Stomach (tissue), 9 donors: ENCODE measurements around the gene C2orf78. TPM values are rescaled to one million over a fixed set of nuclear protein-coding genes. Genes with fewer than 3 reads are reported as not detected.

ENCODE experiments used
- DNase-seq, 2 donors: peaks; one replicate each; pipeline versions ENCODE4 v3.0.0 to v3.0.0-alpha.2; 2013 to 2019
- H3K27ac ChIP-seq, 5 donors: fragments of 200-600 bp in 4 of 5; sonication (generic) in 4 of 5; one replicate each; pipeline ENCODE4 v1.5.1; 2013 to 2019; ENCODE audit warnings: mild to moderate bottlenecking in 1 of 5, moderate library complexity in 1 of 5
- H3K27me3 ChIP-seq, 3 donors: fragments of 200-600 bp; sonication (generic); one replicate each; pipeline ENCODE4 v1.5.1; 2017 to 2019; ENCODE audit warnings: mixed run types in 1 of 3
- H3K36me3 ChIP-seq, 4 donors: fragments of 200-600 bp; sonication (generic); 1 replicate in 3 of 4; 2 replicates in 1 of 4; pipeline ENCODE4 v1.5.1; 2016 to 2019
- H3K4me1 ChIP-seq, 4 donors: fragments of 200-600 bp; sonication (generic); one replicate each; pipeline ENCODE4 v1.5.1; 2016 to 2019
- H3K4me3 ChIP-seq, 4 donors: fragments of 200-600 bp; sonication (generic) in 3 of 4; one replicate each; pipeline ENCODE4 v1.5.1; 2016 to 2019; ENCODE audit warnings: mild to moderate bottlenecking in 1 of 4
- H3K9me3 ChIP-seq, 4 donors: fragments of 200-600 bp; sonication (generic); one replicate each; pipeline ENCODE4 v1.5.1; 2016 to 2019
- EP300 ChIP-seq: sonication (generic); formaldehyde crosslinking; IDR thresholded peaks from one replicate; pipeline ENCODE4 v1.6.1; 2017; ENCODE audit warnings: antibody characterized with exemption
- POLR2A ChIP-seq, 4 donors: fragments of 450-650 bp; IDR thresholded peaks; one replicate each; pipeline ENCODE4 v1.6.1; 2016; ENCODE audit warnings: antibody characterized with exemption in 4 of 4, control low read depth in 2 of 4, mild to moderate bottlenecking in 1 of 4, moderate library complexity in 1 of 4
- POLR2AphosphoS5 ChIP-seq, 3 donors: sonication (generic); formaldehyde crosslinking; IDR thresholded peaks; one replicate each; pipeline ENCODE4 v1.6.1; 2016; ENCODE audit warnings: antibody characterized with exemption in 3 of 3
- WGBS, 5 donors: extraction: QIAGEN DNeasy Blood & Tissue Kit in 3 of 5; methylation state at CpG; one replicate each; pipeline versions ENCODE4 v1.1.5 to v1.1.7; 2013 to 2018; 5-methylcytosine and 5-hydroxymethylcytosine counted together
- intact Hi-C: fragments of 100-400 bp; cut with DNase I; formaldehyde crosslinking; loops from one replicate; pipeline ENCODE4 v1.15.1; 2023; ENCODE audit warnings: low total_unique reads
- polyA plus RNA-seq, 3 donors: library from polyadenylated mRNA; stranded (reverse); fragments of 200-250 nt; gene quantifications; one replicate each; pipeline ENCODE4 v1.2.3, GENCODE V29; 2013
- total RNA-seq, 5 donors: library from RNA; depleted of rRNA; stranded (reverse); fragments of >200 nt; gene quantifications; one replicate each; pipeline versions ENCODE4 v1.1.0 to v1.2.3, GENCODE V29; 2014 to 2016
- TF ChIP-seq, protein P1 (sequence below), 7 experiments: fragments of 450-650 bp in 4 of 7; fragments of 200-600 bp in 3 of 7; sonication (generic) in 3 of 7; IDR thresholded peaks; one replicate each; pipeline ENCODE4 v1.5.1; 2016 to 2019; ENCODE audit warnings: antibody characterized with exemption in 7 of 7, control low read depth in 2 of 7, mild to moderate bottlenecking in 1 of 7
- donor health status: healthy with polysubstance abuse.
- donor health status: Bipolar disorder and iron deficiency.
- donor health status: healthy.

Gene C2orf78
- total and polyA plus RNA-seq, 8 donors, result not detected

- TF ChIP-seq, protein P1, sequence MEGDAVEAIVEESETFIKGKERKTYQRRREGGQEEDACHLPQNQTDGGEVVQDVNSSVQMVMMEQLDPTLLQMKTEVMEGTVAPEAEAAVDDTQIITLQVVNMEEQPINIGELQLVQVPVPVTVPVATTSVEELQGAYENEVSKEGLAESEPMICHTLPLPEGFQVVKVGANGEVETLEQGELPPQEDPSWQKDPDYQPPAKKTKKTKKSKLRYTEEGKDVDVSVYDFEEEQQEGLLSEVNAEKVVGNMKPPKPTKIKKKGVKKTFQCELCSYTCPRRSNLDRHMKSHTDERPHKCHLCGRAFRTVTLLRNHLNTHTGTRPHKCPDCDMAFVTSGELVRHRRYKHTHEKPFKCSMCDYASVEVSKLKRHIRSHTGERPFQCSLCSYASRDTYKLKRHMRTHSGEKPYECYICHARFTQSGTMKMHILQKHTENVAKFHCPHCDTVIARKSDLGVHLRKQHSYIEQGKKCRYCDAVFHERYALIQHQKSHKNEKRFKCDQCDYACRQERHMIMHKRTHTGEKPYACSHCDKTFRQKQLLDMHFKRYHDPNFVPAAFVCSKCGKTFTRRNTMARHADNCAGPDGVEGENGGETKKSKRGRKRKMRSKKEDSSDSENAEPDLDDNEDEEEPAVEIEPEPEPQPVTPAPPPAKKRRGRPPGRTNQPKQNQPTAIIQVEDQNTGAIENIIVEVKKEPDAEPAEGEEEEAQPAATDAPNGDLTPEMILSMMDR (IDR thresholded peaks at IDR 0.05), result no peak
- TF ChIP-seq POLR2AphosphoS5 (IDR thresholded peaks at IDR 0.05), result no peak
- TF ChIP-seq EP300, result no peak
- intact Hi-C loops, result no loop called here
- Histone ChIP-seq H3K4me1 (no peaks in the 10 kb centered on the region), H3K27me3 (peaks cover 0 to 7% (median 0%) of the 10 kb centered on the region in 3 donors), H3K27ac (no peak overlapping the region), H3K9me3 (no peaks in the 10 kb centered on the region), H3K4me3 (no peak overlapping the region), H3K36me3 (no peaks in the 10 kb centered on the region)
- DNase-seq, result no peak
Observed at GRCh38 chr2:73811878-73812277, 27.9 kb downstream of the C2orf78 start.

- TF ChIP-seq, protein P1 (IDR thresholded peaks at IDR 0.05), result no peak
- TF ChIP-seq POLR2A (IDR thresholded peaks at IDR 0.05) (no peak), POLR2AphosphoS5 (IDR thresholded peaks at IDR 0.05) (no peak), EP300 (no peak)
- H3K27me3 ChIP-seq, result peaks cover 0 to 8% (median 0%) of the 10 kb centered on the region in 3 donors
- intact Hi-C loops, result no loop called here
- DNase-seq, result no peak
- no peaks in the 10 kb centered on the region for H3K9me3 ChIP-seq
- H3K36me3 ChIP-seq, result no peaks in the 10 kb centered on the region
- H3K4me1 ChIP-seq, result no peaks in the 10 kb centered on the region
- no peak overlapping the region for H3K4me3 ChIP-seq
- no peak overlapping the region for H3K27ac ChIP-seq
Observed at GRCh38 chr2:73812635-73813034, 28.7 kb downstream of the C2orf78 start.

- peaks cover 0 to 17% (median 0%) of the 10 kb centered on the region in 3 donors for H3K27me3 ChIP-seq
- intact Hi-C loops, result no loop called here
- no peak overlapping the region for H3K27ac ChIP-seq
- no peak for TF ChIP-seq POLR2AphosphoS5 (IDR thresholded peaks at IDR 0.05)
- no peak for TF ChIP-seq POLR2A (IDR thresholded peaks at IDR 0.05)
- TF ChIP-seq, protein P1 (IDR thresholded peaks at IDR 0.05), result no peak
- TF ChIP-seq EP300, result no peak
- H3K36me3 ChIP-seq, result no peaks in the 10 kb centered on the region
- 82 to 87% (median 86%) methylated on average over 18 of the region's 18 CpGs for WGBS, 5 donors
- no peak overlapping the region for H3K4me3 ChIP-seq
- no peaks in the 10 kb centered on the region for H3K4me1 ChIP-seq
- DNase-seq, result no peak
- no peaks in the 10 kb centered on the region for H3K9me3 ChIP-seq
Observed at GRCh38 chr2:73818296-73818695, 34.3 kb downstream of the C2orf78 start.

DNA sequence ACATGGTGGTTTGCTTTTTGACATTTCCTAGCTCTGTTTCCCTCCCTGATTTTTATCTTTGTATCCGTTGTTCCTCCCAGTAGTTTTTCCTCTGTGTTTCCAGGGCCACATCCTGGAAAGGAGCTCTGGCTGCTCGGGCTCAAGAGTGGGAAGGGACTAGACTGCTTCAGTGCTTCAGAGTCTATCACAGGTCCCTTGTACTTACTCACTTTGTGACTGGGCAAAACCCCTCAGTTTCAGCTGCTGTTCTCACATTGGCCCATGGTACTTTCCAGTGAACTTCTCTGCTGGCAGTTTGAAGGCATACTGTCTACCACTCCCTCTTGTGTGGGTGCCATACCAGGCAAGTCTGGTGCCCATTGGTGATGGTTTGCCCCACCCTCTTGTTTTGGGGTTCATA lies 37.2 kb downstream of the C2orf78 start:
- Histone ChIP-seq H3K4me3 (no peak overlapping the region), H3K9me3 (no peaks in the 10 kb centered on the region), H3K27ac (no peak overlapping the region), H3K36me3 (no peaks in the 10 kb centered on the region), H3K27me3 (peaks cover 0 to 10% (median 0%) of the 10 kb centered on the region in 3 donors), H3K4me1 (peaks cover 0 to 4% (median 0%) of the 10 kb centered on the region in 4 donors)
- WGBS, 5 donors, result 14 to 31% (median 22%) methylated on average over 2 of the region's 2 CpGs
- intact Hi-C loops, result loop anchor here (10.0 kb wide), 2 partner anchors 324 to 514 kb away; partner anchors contain the start of gene BOLA3
- DNase-seq, result no peak
- TF ChIP-seq, protein P1 (IDR thresholded peaks at IDR 0.05), result no peak
- TF ChIP-seq POLR2A (IDR thresholded peaks at IDR 0.05) (no peak), EP300 (no peak), POLR2AphosphoS5 (IDR thresholded peaks at IDR 0.05) (no peak)
